ENCODE measurements around the gene SPHK2.

Gene SPHK2

DNA sequence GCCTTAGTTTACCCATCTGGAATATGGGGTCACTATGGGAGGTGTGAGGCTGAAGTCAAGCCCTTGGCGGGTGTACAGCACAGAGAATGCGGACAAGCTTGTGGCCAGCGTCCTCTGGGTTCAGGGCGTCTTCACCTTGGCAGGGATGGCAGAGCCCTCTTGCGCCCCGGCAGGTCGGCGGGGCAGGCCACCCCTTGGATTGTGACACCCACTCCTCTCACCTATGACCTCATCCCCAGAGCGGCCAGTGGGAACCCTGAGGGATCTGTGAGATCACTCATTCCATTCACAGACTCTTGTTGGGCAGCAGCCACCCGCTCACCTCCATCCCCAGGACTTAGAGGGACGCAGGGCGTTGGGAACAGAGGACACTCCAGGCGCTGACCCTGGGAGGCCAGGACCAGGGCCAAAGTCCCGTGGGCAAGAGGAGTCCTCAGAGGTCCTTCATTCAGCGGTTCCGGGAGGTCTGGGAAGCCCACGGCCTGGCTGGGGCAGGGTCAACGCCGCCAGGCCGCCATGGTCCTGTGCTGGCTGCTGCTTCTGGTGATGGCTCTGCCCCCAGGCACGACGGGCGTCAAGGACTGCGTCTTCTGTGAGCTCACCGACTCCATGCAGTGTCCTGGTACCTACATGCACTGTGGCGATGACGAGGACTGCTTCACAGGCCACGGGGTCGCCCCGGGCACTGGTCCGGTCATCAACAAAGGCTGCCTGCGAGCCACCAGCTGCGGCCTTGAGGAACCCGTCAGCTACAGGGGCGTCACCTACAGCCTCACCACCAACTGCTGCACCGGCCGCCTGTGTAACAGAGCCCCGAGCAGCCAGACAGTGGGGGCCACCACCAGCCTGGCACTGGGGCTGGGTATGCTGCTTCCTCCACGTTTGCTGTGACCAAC lies 12.6 kb upstream of the SPHK2 start, which contains the start of gene SPACA4:
Gene SPACA4, plus strand, starts transcription at position 280 of the 896 bp plus-strand sequence. Its CDS starts 237 bp downstream, at position 517.
- no peak for DNase-seq

DNA sequence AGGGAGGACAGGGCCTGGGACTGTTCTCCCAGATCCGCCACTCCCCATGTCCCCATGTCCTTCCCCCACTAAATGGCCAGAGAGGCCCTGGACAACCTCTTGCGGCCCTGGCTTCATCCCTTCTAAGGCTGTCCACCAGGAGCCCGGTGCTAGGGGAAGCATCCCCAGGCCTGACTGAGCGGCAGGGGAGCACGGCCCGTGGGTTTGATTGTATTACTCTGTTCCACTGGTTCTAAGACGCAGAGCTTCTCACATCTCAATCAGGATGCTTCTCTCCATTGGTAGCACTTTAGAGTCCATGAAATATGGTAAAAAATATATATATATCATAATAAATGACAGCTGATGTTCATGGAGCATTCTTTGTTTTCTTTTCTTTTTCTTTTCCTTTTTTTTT lies 11.9 kb upstream of the SPHK2 start:
- no peak for DNase-seq

DNA sequence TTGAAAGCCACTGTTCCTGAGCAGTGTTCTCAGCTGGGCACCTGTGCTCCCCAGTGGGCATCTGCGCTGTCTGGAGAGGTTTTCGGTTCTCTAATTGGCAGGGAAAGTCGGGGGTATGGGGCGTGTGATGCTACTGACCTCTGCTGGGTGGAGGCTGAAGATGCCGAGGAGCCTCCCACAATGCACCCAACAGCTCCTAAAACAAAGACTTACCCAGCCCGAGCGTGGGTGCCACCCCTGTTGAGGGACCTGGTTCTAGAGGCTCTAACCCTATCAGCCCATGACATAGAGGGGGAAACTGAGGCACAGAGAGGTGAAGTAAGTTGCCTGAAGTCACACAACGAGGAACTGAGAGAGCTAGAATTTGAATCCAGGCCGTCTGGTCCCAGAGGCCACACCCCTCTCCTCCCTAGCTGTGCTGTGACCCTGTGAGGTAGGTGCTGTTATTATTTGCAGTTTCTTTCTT lies 10.5 kb upstream of the SPHK2 start:
- peak; percentile 62 for DNase-seq

DNA sequence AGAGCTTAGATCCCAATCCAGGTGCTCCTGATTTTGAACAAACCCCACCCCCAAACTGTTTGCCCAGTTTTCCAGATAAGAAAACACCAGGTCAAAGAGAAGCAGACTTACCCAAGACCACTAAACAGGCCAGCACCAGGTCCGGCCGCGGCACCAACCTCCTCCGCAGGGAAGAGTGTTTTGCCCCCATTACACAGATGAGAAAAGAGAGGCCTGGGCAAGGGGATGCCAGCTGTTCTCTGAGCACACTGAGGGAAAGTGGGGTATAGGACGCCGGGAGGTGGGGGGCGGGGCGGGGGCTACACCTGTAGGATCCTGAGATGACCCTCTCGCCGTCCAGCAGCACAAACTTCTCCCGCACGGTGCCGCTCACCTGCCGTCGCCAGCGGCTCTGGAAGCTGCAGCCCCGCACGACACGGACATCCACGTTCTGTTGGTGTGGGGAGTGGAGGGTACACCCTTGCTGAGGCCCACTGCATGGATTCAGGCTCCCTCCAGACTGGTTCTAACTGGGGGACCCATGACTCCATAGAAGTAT lies 9.7 kb upstream of the SPHK2 start:
- DNase-seq: no peak

DNA sequence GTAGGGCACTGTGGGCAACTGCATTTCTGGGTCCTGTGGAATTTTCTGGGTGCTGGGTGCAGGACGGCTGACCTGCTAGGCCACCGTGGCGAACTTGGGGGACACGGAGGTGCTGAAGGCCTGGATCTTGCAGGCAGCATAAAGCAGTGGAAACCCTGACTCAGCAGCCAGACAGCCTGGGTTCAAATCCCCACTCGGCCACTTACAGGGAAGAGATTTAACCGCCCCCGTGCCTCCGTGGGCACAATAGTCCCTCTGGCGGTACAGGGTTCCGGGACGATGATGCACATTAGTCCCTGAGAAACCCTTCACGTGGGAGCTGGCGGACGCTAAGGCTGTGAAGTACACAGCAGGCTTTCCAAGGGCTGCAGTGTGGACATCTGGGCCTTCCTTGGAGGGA lies 7.4 kb upstream of the SPHK2 start:
- DNase-seq: no peak

DNA sequence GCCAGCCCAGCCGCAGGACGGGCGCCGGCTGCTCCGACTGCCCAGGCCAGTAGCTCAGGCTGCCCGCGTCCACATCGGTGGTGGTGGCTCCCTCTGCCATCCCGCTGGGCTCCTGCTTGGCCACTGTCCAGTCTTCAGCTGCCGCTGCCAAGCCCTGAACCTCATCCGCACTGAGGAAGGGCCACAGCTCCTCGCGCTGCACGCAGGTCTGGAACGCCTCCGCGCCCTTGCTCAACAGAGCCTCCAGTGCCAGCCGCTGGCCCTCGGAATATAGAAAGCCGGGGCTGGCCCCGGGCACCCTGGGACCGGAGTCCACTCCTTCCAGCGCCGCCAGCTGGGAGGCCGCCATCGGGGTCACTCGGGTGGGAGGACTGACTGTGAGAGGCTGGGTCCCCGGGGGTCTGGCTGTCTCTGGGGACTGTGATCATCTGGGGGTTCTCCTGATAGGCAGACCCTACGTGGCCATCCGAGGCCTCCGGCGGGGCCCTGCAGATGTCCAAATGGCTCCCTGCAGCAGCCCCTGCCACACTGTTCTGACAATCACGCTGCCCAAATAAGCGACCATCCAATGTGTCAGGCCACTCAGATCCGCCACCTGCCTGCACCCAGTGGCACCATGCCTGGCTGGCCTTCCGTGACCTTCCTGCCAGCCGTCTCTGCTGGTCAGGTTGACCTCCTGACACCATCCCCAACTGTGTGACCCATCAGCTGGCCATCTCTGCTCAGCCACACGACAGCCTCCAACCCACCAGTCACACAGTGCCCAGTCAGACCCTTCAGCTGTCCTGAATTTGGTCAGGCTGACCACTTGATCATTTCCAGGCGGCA lies 6.1 kb upstream of the SPHK2 start:
- no peak for DNase-seq

DNA sequence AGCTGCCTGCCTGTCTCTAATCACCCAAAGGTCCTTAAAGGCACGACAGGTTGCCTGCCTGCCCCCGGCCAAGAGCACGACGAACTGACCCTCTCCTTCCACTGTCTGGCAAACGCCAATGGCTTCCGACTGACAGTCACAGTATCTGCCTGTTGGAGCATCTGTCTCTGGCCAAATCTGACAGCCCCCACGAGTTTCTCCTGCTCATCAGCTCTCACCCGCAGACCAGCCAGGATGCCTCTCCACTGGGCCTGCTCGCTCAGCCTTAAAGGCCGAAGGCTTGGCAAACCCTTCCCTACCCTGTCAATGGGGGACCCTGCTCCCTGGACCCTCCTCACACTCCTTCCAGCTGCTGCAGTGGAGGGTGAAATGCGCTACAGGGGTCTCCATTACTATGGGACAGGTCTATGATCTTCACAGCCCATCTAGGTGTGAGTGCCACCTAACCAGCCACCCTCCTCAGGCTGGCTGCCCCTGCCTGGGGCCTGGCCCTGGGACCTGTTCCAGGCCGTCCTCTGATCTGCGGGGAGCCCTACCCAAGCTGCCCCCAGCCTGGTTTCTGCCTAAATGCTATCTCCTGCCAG lies 5.4 kb upstream of the SPHK2 start:
- no peak for DNase-seq

DNA sequence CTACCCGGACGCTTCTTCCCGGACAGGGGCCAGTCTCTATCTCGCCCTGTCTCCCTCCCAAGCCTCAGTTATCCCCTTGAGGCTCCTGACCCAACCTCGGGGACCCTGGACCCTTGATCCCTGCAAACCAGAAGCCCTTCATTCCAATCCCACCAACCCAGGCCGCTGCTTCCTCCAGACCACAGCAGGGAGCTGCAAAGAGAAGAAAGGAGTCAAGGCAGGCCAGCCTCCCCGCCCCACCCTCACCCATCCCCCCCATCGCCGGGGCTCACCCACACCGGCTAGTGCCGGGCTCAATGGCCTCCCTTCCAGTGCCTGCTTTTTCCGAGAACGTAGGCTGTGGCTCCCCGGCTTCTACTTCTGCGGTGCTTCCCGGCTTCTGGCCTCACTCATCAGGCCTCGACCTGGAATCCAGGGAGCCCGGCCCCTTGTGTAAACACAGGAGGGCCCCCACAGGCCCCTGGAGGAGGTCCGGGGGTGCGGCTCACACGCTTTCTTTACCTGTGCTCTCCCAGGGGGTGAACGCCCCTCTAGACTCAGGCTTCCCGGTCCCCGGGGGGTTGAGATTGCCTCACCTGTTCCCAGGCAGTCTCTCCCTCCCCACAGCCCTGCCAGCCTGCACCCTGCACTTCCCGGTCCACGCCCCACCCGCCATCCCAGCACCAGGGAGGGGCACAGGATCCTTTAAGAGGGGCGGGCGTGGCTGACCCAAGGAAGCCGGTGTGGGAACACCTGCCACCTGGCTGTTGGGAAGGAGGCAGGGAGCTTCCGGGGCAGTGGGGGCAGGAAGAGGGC lies 4.7 kb upstream of the SPHK2 start, which contains the start of gene FAM83E:
Gene FAM83E, minus strand, starts transcription at position 641 of the 795 bp plus-strand sequence. CDS start 1,704 bp downstream, outside the sequence.
- peak; percentile 31 for DNase-seq

DNA sequence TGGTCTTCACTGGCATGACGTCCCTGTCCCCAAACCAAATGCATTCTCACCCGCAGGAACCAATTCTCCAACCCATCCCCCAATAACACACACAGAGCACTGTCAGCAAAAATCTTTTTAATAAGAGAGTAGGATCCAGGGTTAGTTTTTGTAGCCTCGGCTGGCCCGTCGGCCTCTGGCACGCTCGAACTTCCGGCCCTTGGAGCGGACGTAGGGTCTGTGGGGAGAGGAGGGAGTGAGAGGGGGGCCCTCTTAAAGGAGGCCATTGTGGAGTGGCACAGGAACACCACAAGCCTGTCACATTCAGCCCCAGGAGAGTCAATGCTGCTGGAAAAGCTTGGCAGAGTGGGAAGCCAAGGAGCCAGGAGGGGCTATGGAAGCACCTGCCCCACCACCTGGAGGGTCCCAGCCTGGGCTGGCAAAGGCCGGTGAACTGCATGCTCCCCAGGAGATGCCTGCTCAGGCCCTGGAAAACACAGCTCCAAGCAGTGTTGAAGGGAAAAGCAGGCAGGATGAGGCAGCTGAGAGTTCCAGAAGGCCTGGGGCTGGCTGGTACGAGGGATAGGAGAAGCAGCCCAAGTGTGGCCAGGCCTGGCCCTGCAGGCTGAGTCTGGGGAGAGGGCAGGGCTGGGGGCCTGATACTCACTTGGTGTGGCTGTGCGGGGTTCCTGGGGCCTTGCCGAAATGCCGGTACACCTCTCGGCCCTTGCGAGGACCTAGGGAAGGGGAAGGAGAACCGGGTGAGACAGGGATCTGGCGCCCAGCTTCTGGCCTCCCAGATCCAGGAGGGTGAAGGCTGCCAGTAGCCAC lies 3.9 kb upstream of the SPHK2 start:
- DNase-seq: no peak

DNA sequence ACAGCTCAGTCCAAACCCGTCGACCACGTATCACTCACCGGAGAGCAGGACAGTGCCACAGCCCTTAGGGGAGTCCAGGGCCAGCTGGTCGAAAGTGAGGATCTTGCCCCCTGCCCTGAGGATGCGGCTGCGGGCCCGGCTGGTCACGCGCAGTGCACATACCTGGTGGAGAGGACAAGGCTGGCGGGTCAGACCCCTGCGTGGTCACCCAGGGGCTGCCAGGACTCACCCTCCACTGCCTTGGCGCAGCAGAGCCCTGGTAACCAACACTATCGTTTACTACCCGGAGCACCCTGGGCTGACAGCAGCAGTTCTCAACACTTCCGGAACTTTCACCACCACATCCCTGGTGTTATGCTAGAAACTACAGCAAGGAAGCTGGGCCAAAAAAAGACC lies 3.3 kb upstream of the SPHK2 start:
- no peak for DNase-seq

DNA sequence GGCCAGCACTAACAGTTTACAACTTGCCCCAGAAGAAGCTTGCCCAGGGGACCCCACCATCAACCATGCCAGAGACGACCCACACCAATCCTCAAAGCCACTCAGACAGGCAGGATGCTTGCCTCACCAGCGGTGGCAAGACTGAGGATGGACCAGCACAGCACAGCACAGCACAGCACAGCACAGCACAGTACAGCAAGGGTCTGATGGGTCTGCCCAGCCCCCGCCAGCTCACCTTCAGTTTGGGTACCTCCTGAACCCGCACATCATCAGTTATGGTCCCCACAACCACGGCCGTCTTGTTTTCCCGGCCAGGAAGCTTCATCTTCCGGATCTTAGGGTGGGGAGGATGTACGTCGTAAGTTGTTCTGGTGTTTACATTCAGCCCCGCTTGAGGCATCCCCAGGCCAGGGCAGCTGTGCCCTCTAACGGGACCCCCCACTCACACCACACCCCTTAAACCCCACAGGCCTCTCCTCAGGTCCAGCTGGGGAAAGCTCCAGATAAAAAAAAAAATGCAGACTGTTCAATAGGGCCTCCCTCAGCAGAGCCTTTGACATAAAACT lies 2.7 kb upstream of the SPHK2 start:
- no peak for DNase-seq

DNA sequence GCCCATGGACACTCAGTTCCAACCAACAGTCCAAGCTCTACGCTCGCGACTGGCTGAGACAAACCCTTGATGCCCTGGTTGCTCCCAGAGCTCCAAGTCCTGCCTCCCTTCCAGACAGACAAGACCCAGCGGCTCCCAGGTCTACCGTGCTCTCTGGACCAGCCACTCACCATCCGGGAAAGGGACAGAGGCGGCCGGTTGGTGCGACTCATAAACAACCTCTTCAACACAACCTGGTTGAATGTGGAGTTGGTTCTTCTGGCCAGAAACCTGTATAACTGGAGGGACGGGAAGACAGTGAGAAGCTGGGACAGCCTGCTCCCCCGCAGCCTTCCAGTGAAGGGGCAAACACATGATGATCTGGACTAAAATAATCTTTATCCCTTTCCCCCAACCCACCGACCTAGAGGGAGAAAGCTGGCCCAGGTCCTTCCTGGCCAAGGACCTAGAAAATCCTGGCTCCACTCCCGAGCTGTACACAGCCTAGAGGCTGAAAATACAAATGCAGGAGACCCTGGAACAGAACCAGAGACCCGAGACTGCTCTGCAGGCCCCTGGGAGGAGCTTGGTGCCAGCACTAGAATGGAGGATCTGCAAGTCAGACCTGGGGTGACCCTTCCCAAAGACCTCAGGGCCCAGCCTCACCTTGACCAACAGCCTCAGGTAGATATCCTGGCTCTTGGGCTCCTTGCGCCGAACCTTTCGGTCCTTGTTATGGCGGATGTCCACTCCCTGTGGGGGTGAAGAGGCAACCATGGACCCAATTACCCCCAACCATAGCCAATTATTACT lies 2.0 kb upstream of the SPHK2 start:
- DNase-seq: no peak

DNA sequence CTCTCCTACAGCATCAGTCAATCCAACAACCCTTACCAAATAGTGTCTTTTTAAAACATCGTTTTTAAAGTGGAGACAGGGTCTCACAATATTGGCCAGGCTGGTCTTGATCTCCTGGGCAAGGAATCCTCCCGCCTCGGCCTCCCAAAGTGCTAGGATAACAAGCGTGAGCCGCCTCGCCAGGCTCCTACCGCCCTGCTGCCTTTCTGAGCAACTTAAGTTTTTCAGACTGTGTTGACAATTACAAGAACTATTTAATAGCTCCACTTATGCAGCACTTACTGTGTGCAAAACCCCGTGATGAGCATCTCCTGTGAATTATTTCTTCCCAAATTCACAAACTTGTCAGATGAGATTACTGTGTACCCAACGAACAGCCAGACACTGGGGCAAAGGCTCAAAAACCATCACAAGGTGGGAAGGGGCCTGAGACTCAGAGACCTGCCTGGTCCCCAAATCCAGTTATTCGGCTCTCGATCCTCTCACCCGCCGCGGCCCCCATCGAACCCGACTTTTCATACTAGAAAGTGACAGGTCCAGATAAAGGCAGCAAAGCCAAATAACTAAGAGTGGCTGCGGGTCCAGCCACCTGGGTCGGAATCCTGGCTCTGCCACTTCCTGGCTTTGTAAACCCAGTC lies 909 bp upstream of the SPHK2 start:
- DNase-seq: no peak

DNA sequence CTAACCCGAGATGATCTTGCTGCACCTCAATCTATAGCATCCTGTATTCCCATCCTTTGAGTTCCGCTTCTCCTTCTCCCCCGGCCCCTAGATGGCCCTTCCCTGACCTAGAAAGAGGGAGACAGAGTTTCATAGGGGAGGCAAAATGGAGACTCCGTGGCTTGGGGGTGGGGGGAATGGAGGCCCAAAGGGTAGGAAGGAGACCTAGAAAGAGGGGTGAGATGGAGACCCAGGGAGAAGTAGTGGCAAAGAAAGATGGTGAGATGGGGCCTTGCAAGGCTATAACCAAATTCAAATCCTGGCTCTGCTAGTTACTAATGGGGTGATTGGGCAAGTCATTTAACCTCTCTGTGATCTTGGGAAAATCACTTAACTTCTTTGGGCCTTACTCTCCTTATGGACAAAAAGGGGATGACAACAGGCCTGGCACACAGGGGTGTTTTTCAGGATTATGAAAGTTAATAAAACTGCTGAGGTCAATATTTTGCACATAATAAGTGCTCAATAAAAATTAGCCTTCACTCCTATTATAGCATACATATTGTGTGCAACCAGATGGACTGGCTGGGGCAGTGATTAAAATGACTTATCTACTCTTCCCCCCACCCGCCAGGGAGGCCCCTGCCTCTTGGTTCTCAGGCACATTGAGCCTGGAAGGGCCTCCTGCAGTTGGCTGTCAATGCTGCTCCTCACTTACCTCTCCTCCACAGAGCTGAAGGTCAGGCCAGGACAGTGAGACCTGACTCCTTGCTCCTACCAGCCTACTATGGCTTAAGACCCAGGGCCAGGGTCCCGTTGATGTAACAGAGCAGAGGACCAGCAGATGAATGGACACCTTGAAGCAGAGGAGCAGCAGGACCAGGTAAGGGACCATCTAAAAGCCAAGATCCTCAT lies 633 bp downstream of the SPHK2 start:
- DNase-seq: no peak

DNA sequence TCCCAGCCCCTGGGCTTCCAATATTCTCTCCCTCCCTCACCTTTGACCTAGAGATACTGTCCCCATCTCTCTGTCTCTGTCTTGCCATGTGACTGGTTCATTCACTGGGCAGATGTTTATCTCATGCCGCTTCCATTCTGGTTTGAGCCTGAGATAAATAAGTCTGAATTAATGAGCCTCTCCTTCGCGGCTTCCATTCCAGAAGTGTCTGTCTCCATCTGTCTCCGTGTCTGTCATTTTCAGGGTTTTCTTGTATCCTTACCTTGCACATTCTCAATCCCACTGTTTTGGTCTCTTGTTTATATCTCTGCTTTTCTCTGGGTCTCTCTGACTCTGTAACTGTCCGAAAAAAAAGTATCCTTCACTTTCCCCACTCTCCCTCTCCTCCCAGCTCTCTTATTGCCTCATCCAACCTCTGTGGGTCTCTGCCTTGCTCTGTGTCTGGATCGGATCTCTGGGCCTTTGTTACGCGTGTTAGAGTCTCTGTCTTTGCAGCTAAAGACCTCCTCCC lies 4.3 kb downstream of the SPHK2 start:
- DNase-seq: no peak

DNA sequence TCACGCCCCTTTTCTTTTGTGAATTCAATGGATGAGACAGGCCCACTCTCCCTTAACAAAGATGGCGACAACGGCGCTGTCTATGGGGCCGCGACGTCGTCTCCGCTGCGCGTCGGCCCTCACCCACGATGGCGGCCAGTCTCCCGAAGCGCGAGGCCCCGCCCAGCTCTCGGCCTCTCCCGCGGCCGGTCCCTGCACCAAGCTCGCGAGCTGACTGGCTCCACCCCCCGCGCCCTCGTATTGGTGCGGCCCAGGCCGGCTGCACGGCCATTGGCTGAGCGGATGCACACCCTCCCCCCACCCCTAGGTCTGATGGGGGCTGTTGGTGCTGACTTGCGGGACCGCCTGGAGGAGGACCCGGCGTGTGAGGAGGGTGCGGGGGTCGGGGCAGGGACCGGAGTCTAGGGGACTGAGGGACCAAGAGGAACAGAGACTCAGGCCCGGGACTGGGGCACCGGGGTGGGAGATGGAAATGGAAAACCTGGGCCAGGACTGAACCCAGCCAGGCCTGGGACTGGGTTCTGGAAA lies 4.8 kb downstream of the SPHK2 start:
- DNase-seq: peak; percentile 97

DNA sequence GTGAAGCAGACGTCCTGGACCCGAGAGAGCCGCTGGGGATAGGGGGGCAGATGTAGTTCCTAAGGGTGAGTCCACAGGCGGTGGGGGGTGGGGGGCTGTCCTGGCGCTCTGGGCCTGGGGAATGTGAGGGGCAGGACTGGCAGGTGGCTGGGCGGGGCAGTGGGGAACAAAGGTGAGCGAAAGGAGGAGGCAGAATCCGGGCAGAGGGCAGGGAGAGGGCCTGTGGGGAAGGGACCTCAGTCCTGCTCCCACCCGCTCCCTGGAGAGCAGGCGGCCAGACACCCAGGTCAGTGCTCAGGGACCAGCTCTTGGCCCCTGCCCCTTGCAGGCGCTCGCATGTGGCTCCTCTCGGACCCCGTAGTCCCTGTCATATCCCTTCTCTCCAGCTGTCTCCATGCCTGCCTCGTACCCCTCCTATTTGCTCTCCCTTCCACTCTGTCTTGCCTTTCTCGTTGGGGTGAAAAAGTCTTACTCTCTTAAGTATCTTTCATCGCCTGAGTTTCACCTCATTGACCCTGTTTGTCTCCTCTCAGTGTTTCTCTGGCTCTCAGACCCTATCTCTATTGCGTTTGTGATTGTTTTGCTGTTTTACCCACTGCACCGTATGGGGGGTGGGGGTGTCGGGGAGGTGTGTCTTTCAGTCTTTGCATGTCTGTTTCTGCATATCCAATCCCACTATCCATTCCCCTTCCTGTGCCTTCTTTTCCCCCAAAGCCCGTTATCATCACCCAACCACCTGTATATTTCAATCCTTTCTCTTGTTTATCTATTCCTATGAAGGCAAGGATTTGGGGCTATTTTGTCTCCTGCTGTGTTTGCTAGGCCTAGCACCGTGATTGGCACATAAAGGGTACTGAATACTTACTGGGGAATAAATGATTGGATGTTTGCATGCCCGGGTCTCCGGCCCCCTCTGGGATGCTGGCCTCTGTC lies 5.8 kb downstream of the SPHK2 start:
- no peak for DNase-seq
